Uterus (tissue), 2 donors: Measurements from ENCODE around the gene PPP3CA.

ENCODE experiments used
- POLR2A ChIP-seq, 2 donors: fragments of 450-650 bp; IDR thresholded peaks; one replicate each; pipeline ENCODE4 v1.6.1; 2016; ENCODE audit warnings: antibody characterized with exemption in 2 of 2, mild to moderate bottlenecking in 1 of 2, moderate library complexity in 1 of 2
- TF ChIP-seq, protein P1 (sequence below), 4 experiments: fragments of 200-600 bp in 2 of 4; fragments of 450-650 bp in 2 of 4; sonication (generic) in 2 of 4; IDR thresholded peaks; one replicate each; pipeline ENCODE4 v1.5.1; 2016 to 2019; ENCODE audit warnings: antibody characterized with exemption in 4 of 4, mild to moderate bottlenecking in 2 of 4, moderate library complexity in 1 of 4

DNA sequence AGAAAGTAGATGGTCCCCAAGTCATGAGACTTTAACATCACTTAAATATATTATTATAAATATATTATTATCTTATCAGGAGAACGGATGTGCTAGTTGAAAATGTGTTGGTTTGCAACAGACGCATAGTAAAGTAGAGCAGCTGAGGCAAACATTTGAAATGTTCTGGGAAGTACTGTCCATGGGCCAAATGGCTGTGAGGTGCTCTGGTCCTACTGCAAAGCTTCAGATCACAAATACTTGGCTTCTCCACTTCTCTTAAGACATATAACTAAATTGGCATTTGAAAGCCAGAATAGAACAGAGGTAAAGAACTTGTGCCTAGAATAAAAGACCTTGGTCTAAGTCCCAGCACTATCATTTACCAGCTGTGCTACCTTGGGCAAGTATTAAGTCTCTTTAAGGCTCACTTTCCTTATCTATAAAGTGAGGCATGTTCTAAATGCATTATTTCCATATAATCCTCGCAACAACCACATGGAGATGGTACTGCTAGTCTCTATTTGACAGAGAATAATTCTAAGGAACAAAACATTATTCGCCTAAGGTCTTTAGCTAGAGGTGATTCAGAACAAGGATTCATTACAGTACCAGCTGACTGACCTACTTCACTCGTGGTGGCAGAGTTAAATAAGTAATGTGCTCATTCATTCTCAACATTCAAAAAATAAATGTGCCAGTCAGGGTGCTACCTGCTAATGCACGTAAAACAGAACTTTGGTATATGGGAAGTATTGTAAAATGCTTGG lies 297.1 kb downstream of the PPP3CA start:
- TF ChIP-seq POLR2A (IDR thresholded peaks at IDR 0.05) = no peak
- TF ChIP-seq, protein P1, sequence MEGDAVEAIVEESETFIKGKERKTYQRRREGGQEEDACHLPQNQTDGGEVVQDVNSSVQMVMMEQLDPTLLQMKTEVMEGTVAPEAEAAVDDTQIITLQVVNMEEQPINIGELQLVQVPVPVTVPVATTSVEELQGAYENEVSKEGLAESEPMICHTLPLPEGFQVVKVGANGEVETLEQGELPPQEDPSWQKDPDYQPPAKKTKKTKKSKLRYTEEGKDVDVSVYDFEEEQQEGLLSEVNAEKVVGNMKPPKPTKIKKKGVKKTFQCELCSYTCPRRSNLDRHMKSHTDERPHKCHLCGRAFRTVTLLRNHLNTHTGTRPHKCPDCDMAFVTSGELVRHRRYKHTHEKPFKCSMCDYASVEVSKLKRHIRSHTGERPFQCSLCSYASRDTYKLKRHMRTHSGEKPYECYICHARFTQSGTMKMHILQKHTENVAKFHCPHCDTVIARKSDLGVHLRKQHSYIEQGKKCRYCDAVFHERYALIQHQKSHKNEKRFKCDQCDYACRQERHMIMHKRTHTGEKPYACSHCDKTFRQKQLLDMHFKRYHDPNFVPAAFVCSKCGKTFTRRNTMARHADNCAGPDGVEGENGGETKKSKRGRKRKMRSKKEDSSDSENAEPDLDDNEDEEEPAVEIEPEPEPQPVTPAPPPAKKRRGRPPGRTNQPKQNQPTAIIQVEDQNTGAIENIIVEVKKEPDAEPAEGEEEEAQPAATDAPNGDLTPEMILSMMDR (IDR thresholded peaks at IDR 0.05) = no peak
